AG20443 (cell line): Measurements from ENCODE around the gene CRTAC1.

ENCODE experiments used
- DNase-seq: peaks from one replicate; pipeline ENCODE4 v3.0.0; 2012; ENCODE audit warnings: low spot score, mixed read lengths

CRTAC1 gene

DNA sequence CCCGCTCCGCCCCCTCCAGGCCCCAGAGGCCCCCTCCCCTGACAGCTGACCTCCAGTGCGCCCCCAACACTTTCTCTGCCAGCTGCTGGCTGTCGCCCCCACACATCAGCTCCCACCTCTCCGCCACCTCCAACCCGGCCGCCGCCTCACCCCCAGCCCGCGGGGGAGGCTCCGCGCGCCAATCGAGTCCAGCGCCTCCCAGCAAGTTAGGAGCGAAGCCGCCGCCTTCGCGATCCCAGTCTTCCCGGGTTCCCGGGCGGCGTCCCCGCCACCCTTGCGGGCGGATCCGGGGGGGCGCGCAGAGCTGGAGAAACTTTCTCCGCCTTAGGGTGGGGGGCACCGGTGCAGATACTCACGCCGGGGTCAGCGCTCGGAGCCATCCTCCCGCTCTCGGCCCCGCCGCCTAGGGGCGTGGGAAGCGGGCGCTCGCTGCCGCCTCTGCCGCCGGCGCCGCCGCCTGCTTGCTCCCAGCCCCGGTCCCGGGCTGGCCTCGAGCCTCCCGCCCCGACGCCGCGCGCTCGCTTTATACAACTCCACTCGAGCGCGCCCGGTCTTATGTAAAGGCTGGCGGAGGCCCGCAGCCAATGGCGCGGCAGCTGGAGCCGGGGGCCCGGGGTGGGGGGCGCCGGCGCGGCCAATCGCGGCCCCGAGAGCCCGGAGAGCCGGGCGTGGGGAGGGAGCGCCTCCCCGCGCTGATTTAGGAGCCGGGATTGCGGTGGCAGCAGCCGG lies at the start of gene CRTAC1:
CRTAC1 (minus strand) TSS at position 529 of the 729 bp plus-strand sequence; CDS start at position 380, 149 bp downstream.
- DNase-seq: peak; percentile 58

- no peak for DNase-seq
Observed at GRCh38 chr10:98078774-98079173, 48.4 kb upstream of the CRTAC1 start.

- DNase-seq: no peak
Observed at GRCh38 chr10:98077223-98077622, 46.8 kb upstream of the CRTAC1 start.

GRCh38 chr10:98076086-98076485 lies 45.7 kb upstream of the CRTAC1 start:
- DNase-seq: no peak

- peak; percentile 25 for DNase-seq
Observed at GRCh38 chr10:98074315-98074911, 44.0 kb upstream of the CRTAC1 start.

DNA sequence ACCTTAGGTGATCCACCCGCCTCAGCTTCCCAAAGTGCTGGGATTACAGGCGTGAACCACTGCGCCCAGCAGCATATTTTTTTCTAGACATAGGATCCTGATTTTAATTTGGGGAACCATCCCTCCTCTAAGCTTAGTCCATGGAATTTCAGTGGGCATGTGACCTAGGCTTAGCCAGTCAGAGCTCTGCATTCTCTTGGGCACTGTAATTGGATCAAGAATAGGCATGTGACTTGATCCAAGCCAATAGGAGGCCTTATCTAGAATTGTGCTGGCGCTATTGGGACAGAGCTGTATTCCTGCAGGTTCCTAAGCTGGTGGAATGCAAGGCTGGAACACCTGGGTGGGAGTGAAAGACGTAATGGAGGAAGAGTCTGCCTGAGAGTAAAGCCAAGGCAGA lies 36.7 kb upstream of the CRTAC1 start:
- no peak for DNase-seq

- no peak for DNase-seq
Observed at GRCh38 chr10:98063740-98064027, 33.3 kb upstream of the CRTAC1 start.

DNA sequence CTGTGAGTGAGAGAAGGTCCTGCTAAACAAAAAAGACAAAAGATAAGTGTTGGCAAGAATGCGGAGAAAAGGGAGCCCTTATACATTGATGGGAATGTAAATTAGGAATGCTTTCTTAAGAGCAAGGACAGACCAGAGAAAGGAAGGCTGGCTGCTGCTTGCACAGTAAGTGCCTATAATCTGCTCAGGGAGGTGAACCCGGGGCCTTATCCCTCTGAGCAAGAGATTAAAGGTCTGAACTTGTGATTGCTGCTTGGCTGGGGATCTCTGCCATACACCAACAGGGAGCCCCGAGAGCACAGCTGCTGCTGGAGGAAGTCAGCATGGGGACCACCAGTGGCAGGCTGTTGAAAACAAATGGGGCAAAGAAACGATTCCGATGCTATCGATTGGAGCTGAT lies 32.0 kb upstream of the CRTAC1 start:
- DNase-seq: no peak

GRCh38 chr10:98060079-98060478 lies 29.7 kb upstream of the CRTAC1 start:
- no peak for DNase-seq

GRCh38 chr10:98058295-98058694 lies 27.9 kb upstream of the CRTAC1 start:
- no peak for DNase-seq

GRCh38 chr10:98055841-98056516 lies 25.6 kb upstream of the CRTAC1 start:
- DNase-seq: no peak

DNA sequence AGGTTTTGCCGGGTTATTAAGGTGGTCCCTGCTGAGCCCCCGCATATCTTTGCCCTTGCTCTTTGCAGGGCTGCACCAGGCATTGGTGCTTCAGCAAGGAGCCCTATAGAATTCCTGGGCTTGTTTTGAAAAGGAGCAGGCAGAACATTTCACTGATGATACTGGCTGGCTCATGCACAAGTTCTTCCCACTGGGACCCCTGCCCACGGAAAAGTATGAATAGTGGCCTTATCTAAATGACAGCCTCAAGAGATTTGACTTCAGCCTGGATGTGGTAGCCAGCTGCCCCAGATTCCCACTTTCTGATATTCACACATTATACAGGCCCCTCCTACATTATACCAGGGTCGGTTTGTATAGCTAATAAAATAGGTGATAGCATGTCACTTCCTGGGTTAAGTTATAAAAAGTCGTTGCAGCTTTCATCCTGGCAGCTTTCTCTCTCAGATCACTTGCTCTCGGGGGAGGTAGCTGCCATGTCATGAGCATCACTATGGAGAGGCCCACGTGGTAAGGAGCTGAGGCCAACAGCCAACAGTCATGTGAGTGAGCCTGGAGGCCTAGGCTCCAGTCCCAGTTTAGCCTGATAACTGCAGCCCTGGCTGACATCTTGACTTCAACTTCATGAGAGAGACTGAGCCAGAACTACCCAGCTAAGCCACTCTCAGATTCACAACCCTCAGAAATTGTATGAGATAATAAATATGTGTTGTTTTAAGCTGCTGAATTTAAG lies 16.8 kb upstream of the CRTAC1 start:
- no peak for DNase-seq

- peak; percentile 79 for DNase-seq
Observed at GRCh38 chr10:98045785-98046389, 15.5 kb upstream of the CRTAC1 start.

- DNase-seq: peak; percentile 80
Observed at GRCh38 chr10:98041352-98042043, 11.1 kb upstream of the CRTAC1 start.

DNA sequence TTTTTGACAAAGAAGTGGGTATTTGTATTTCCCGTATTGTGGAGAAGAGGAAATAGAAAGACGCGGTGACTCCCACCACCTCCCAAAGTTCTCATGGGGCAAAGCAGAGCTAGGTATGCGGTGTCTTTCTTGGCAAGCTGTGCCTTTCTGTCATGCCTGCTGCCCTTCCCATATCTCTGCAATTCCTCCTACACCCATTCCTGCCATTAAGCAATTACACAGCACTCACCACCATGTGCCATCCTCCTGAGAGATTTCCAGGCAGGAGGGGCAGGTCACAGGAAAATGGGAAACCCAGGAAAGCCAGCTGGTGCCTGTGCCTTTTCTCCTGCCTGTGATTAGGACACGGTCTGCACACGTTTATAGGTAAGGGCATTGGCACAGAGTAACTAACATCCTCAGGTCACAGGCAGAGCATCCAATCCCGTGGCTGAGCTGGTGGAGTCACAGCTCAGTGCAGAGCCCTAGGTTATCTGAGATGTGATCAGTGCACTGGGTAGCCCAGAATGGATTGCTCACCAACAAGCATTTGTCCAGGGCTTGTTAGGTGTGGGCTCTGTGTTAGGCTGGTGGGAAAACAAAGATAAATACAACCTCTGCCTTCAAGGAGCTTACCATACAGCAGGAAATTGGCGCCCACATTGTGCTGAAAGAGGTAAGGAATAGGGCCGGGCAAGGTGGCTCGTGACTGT lies 9.4 kb upstream of the CRTAC1 start:
- no peak for DNase-seq

DNA sequence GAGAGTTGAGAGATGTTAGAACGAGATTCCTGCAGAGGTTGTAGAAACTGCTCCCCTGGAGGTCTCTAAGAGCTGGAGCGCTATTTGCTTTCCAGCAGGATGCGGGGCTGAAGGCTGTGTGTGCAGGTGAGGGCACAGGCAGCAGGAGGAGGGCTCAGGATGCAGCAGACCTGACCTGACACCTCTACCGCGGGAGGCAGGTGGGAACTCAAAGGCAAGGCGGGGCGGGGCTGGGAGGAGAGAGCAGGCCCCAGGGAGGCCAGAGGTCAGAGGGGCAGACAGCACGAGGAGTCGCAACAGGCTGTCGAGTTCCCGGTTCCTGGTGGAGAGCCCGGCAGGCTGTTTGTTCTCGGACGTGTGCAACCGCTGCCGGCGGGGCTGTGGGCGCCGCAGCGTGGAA lies 7.9 kb upstream of the CRTAC1 start:
- no peak for DNase-seq

GRCh38 chr10:98035599-98035998 lies 5.2 kb upstream of the CRTAC1 start:
- no peak for DNase-seq

DNA sequence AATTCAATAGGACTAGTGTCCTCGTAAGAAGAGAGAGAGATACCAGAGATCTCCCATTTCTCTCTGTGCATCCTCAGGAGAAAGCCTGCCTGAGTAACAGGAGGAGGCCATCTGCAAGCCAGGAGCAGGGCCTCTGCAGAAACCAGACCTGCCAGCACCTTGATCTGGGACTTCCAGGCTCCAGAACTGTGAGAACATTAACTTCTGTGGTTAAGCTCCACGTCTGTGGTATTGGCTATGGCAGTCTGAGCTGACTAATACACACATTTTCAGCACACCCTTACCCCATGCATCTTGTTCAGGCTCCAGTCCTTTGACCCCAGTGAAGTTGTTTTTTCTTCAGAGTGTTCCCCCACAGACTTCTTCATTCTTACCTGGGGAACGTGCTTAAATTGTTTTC lies 3.1 kb upstream of the CRTAC1 start:
- DNase-seq: no peak

DNA sequence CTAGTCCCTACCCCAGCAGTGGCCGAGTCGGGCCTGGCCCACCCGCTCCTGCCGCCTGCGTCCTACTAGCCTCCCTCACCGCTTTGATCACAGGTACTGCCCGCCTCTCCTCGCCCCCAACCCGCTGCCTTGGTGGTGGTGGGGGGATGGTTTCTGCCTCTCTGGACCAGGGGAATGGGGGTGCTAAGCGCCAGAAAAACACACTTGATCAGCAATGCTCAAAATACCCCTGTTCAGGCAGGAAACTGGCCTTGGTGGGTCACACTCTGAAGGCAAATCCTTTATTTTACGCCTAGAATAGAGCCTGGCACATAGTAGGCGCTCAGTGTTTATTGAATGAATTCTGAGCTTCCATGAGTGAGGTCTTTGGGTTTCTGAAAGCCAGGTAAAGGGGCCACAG lies 1.0 kb upstream of the CRTAC1 start:
- DNase-seq: no peak

GRCh38 chr10:98030991-98031431 lies 590 bp upstream of the CRTAC1 start:
- peak; percentile 37 for DNase-seq
